Ishikawa (cell line): ENCODE data around the gene SDHAF1.

Experiments used
- CEBPB ChIP-seq: IDR thresholded peaks from 2 replicates; pipeline ENCODE4 v1.6.1; 2012
- CREB1 ChIP-seq: IDR thresholded peaks from 2 replicates; pipeline ENCODE4 v1.6.1; 2012; ENCODE audit warnings: low read depth
- EP300 ChIP-seq: IDR thresholded peaks from 2 replicates; pipeline ENCODE4 v1.6.1; 2012; ENCODE audit warnings: borderline replicate concordance
- NFIC ChIP-seq: IDR thresholded peaks from 2 replicates; pipeline ENCODE4 v1.6.1; 2012
- RAD21 ChIP-seq: IDR thresholded peaks from 2 replicates; pipeline ENCODE4 v1.6.1; 2012; ENCODE audit warnings: low read depth
- REST ChIP-seq: IDR thresholded peaks from 2 replicates; pipeline ENCODE4 v1.6.1; 2012; ENCODE audit warnings: low read depth, mild to moderate bottlenecking
- TEAD4 ChIP-seq: IDR thresholded peaks from 2 replicates; pipeline ENCODE4 v1.6.1; 2012
- YY1 ChIP-seq: IDR thresholded peaks from 2 replicates; pipeline ENCODE4 v1.6.1; 2012; ENCODE audit warnings: low read depth
- ZBTB7A ChIP-seq: IDR thresholded peaks from 2 replicates; pipeline ENCODE4 v1.6.1; 2012; ENCODE audit warnings: low read depth

GRCh38 chr19:36043952-36044351 lies 49.0 kb downstream of the SDHAF1 start:
- TF ChIP-seq RAD21 = no peak
- TF ChIP-seq NFIC = no peak
- no peak for TF ChIP-seq ZBTB7A
- TF ChIP-seq YY1 = no peak
- no peak for TF ChIP-seq EP300
- no peak for TF ChIP-seq CEBPB
- no peak for TF ChIP-seq TEAD4
- no peak for TF ChIP-seq REST
- TF ChIP-seq CREB1 = no peak
